ENCODE measurements around the gene PHACTR1.
"Not testable (repeated sequence)": the region's sequence is repeated elsewhere in the genome, so short reads cannot be mapped to it uniquely, and the experiment has no call there.

PHACTR1 gene

DNA sequence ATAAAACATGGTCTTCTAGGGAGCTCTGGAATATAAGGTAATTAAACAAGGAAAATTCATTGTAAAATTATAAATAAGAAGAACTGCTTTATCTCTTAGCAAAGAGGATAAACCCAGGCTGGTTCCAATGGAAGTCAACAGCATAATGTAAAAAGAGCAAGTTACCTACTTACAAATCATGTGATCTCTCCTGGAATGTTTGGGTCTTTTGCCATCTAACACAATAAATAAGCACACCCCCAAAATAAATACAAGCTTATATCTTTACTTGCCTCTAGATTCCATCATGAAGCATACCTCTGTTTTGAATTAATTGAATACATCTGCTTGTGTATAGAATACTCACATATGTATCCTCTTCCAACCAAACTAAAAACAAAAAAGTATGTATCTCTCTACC, 2.5 kb upstream of the PHACTR1 start:
- Histone ChIP-seq H3K27me3 (replicated peaks; ENCODE audit: control insufficient read depth, insufficient read depth, low read length, poor library complexity, severe bottlenecking) (no peaks in the 10 kb centered on the region), H3K4me3 (ENCODE audit: insufficient read depth, low read depth, low read length, poor library complexity, severe bottlenecking) (no peak overlapping the region), H3K4me1 (ENCODE audit: control insufficient read depth, insufficient read depth, low read length, poor library complexity, severe bottlenecking) (no peaks in the 10 kb centered on the region), H3K27ac (ENCODE audit: insufficient read depth, low read length, poor library complexity, severe bottlenecking) (no peak overlapping the region), H3K9me3 (ENCODE audit: control insufficient read depth, low read length) (no peaks in the 10 kb centered on the region), H3K36me3 (ENCODE audit: control insufficient read depth, insufficient read depth, low read length) (no peaks in the 10 kb centered on the region)
- DNase-seq: no peak

GRCh38 chr6:12715437-12715836, 1.1 kb upstream of the PHACTR1 start:
- no peak for DNase-seq
- Histone ChIP-seq H3K4me3 (ENCODE audit: insufficient read depth, low read depth, low read length, poor library complexity, severe bottlenecking) (no peak overlapping the region), H3K27me3 (replicated peaks; ENCODE audit: control insufficient read depth, insufficient read depth, low read length, poor library complexity, severe bottlenecking) (no peaks in the 10 kb centered on the region), H3K36me3 (ENCODE audit: control insufficient read depth, insufficient read depth, low read length) (no peaks in the 10 kb centered on the region), H3K4me1 (ENCODE audit: control insufficient read depth, insufficient read depth, low read length, poor library complexity, severe bottlenecking) (no peaks in the 10 kb centered on the region), H3K9me3 (ENCODE audit: control insufficient read depth, low read length) (no peaks in the 10 kb centered on the region), H3K27ac (ENCODE audit: insufficient read depth, low read length, poor library complexity, severe bottlenecking) (no peak overlapping the region)

DNA sequence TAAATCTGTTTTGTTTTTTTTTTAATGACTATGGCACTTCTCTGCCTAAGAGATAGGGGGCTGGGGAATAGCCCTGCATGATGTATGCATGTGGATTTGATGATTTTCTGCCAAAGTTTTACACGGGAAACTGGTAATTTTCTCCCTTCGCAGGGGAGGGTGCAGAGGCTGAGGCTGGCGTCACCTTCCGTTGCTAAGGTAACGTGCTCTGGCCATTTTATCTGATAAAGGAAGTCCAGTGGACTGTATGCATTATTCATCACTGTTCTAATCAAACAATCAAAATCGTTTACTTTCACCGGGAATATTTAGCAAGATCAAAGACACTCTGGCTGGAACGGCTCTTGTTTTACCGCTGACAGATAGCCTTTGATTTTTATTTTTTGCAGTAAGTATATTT, 789 bp downstream of the PHACTR1 start:
- DNase-seq: no peak
- H3K4me1 ChIP-seq (ENCODE audit: control insufficient read depth, insufficient read depth, low read length, poor library complexity, severe bottlenecking): no peaks in the 10 kb centered on the region
- no peak overlapping the region for H3K4me3 ChIP-seq (ENCODE audit: insufficient read depth, low read depth, low read length, poor library complexity, severe bottlenecking)
- no peaks in the 10 kb centered on the region for H3K27me3 ChIP-seq (replicated peaks; ENCODE audit: control insufficient read depth, insufficient read depth, low read length, poor library complexity, severe bottlenecking)
- no peaks in the 10 kb centered on the region for H3K9me3 ChIP-seq (ENCODE audit: control insufficient read depth, low read length)
- no peaks in the 10 kb centered on the region for H3K36me3 ChIP-seq (ENCODE audit: control insufficient read depth, insufficient read depth, low read length)
- no peak overlapping the region for H3K27ac ChIP-seq (ENCODE audit: insufficient read depth, low read length, poor library complexity, severe bottlenecking)

DNA sequence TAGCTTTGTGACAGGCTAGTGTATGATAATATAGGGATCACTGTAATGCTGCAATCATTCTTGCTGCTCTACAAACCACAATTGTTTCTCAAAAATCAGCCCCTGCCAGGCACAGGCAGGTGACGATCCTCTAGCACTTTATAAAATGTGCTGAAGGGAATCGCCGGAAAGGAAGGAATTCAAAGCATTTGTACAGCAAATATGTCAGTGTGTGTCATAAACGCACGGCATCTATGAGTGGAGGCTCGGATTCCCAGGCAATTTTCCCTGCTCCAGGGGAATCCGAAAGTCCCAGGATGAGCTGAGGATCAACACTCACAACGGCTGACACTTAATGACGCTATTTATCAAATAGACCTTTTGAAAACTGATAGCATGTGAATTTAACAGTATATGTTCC, 1.4 kb downstream of the PHACTR1 start:
- Histone ChIP-seq H3K36me3 (ENCODE audit: control insufficient read depth, insufficient read depth, low read length) (no peaks in the 10 kb centered on the region), H3K27me3 (replicated peaks; ENCODE audit: control insufficient read depth, insufficient read depth, low read length, poor library complexity, severe bottlenecking) (no peaks in the 10 kb centered on the region), H3K4me3 (ENCODE audit: insufficient read depth, low read depth, low read length, poor library complexity, severe bottlenecking) (no peak overlapping the region), H3K27ac (ENCODE audit: insufficient read depth, low read length, poor library complexity, severe bottlenecking) (no peak overlapping the region), H3K4me1 (ENCODE audit: control insufficient read depth, insufficient read depth, low read length, poor library complexity, severe bottlenecking) (no peaks in the 10 kb centered on the region), H3K9me3 (ENCODE audit: control insufficient read depth, low read length) (no peaks in the 10 kb centered on the region)
- DNase-seq: no peak

DNA sequence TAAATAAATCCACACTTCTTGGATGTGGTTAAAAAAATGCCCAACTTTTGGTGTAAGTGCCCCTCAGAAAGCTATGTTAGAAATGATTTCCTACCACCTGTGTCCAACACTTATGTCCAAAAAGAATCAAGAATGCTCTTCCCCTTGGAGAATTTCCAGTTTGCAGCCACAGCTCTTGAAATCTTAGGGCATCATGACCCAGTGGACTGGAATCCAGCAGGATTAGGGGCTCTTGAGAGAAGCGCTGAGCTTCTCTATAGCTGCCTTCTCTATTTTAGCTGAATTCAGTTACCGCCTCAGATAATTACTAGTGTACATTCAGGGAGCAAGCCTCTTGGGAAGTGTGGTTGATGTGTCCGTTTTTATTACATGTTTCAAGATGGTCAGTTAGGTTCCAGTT, 2.5 kb downstream of the PHACTR1 start:
- no peak for DNase-seq
- H3K27me3 ChIP-seq (replicated peaks; ENCODE audit: control insufficient read depth, insufficient read depth, low read length, poor library complexity, severe bottlenecking): no peaks in the 10 kb centered on the region
- H3K9me3 ChIP-seq (ENCODE audit: control insufficient read depth, low read length): no peaks in the 10 kb centered on the region
- no peak overlapping the region for H3K4me3 ChIP-seq (ENCODE audit: insufficient read depth, low read depth, low read length, poor library complexity, severe bottlenecking)
- no peak overlapping the region for H3K27ac ChIP-seq (ENCODE audit: insufficient read depth, low read length, poor library complexity, severe bottlenecking)
- H3K36me3 ChIP-seq (ENCODE audit: control insufficient read depth, insufficient read depth, low read length): no peaks in the 10 kb centered on the region
- H3K4me1 ChIP-seq (ENCODE audit: control insufficient read depth, insufficient read depth, low read length, poor library complexity, severe bottlenecking): no peaks in the 10 kb centered on the region

DNA sequence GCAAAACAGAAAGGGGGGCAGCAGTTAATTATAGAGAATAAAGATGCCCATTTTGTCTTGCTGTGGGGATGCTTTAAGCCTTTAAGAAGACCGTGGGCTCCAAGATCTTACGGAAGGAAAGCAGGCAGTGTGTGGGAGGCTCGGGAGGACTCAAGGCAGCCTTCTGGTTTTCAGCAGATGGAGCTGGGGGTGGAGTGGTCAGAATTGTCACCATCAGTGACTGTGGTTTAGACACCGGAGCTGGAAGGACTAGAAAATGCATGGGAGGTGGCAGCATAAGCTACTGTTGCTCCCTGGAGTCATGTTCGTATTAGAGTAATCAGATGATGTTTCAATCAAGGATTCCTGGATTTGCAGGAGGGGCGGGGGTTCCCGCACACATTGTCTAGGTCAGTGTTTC, 3.7 kb downstream of the PHACTR1 start:
- no peaks in the 10 kb centered on the region for H3K4me1 ChIP-seq (ENCODE audit: control insufficient read depth, insufficient read depth, low read length, poor library complexity, severe bottlenecking)
- no peak for DNase-seq
- no peak overlapping the region for H3K27ac ChIP-seq (ENCODE audit: insufficient read depth, low read length, poor library complexity, severe bottlenecking)
- no peak overlapping the region for H3K4me3 ChIP-seq (ENCODE audit: insufficient read depth, low read depth, low read length, poor library complexity, severe bottlenecking)
- H3K36me3 ChIP-seq (ENCODE audit: control insufficient read depth, insufficient read depth, low read length): no peaks in the 10 kb centered on the region
- H3K9me3 ChIP-seq (ENCODE audit: control insufficient read depth, low read length): no peaks in the 10 kb centered on the region
- no peaks in the 10 kb centered on the region for H3K27me3 ChIP-seq (replicated peaks; ENCODE audit: control insufficient read depth, insufficient read depth, low read length, poor library complexity, severe bottlenecking)

GRCh38 chr6:12725263-12725662, 8.7 kb downstream of the PHACTR1 start:
- no peak for DNase-seq
- no peaks in the 10 kb centered on the region for H3K27me3 ChIP-seq (replicated peaks; ENCODE audit: control insufficient read depth, insufficient read depth, low read length, poor library complexity, severe bottlenecking)
- no peak overlapping the region for H3K27ac ChIP-seq (ENCODE audit: insufficient read depth, low read length, poor library complexity, severe bottlenecking)

GRCh38 chr6:12729467-12729866, 12.9 kb downstream of the PHACTR1 start:
- H3K9me3 ChIP-seq (ENCODE audit: control insufficient read depth, low read length): no peaks in the 10 kb centered on the region
- no peaks in the 10 kb centered on the region for H3K27me3 ChIP-seq (replicated peaks; ENCODE audit: control insufficient read depth, insufficient read depth, low read length, poor library complexity, severe bottlenecking)
- H3K4me3 ChIP-seq (ENCODE audit: insufficient read depth, low read depth, low read length, poor library complexity, severe bottlenecking): no peak overlapping the region
- no peak for DNase-seq
- no peaks in the 10 kb centered on the region for H3K36me3 ChIP-seq (ENCODE audit: control insufficient read depth, insufficient read depth, low read length)
- no peak overlapping the region for H3K27ac ChIP-seq (ENCODE audit: insufficient read depth, low read length, poor library complexity, severe bottlenecking)
- no peaks in the 10 kb centered on the region for H3K4me1 ChIP-seq (ENCODE audit: control insufficient read depth, insufficient read depth, low read length, poor library complexity, severe bottlenecking)

More at GRCh38 chr6:12725263-12725662, 8.7 kb downstream of the PHACTR1 start:
- no peaks in the 10 kb centered on the region for H3K4me1 ChIP-seq (ENCODE audit: control insufficient read depth, insufficient read depth, low read length, poor library complexity, severe bottlenecking)
- H3K36me3 ChIP-seq (ENCODE audit: control insufficient read depth, insufficient read depth, low read length): no peaks in the 10 kb centered on the region
- no peak overlapping the region for H3K4me3 ChIP-seq (ENCODE audit: insufficient read depth, low read depth, low read length, poor library complexity, severe bottlenecking)
- no peaks in the 10 kb centered on the region for H3K9me3 ChIP-seq (ENCODE audit: control insufficient read depth, low read length)

DNA sequence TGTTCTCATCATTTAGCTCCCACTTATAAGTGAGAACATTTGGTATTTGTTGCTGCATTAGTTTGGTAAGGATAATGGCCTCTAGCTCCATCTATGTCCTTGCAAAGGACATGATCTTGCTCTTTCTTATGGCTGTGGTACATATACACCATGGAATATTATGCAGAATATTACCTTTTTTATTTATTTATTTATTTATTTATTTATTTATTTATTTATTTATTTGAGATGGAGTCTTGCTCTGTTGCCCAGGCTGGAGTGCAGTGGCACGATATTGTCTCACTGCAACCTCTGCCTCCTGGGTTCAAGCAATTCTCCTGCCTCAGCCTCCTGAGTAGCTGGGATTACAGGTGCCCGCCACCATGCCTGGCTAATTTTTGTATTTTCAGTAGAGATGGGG, 14.2 kb downstream of the PHACTR1 start:
- not testable (repeated sequence) for H3K9me3 ChIP-seq (ENCODE audit: control insufficient read depth, low read length); H3K27me3 ChIP-seq (replicated peaks; ENCODE audit: control insufficient read depth, insufficient read depth, low read length, poor library complexity, severe bottlenecking); H3K4me3 ChIP-seq (ENCODE audit: insufficient read depth, low read depth, low read length, poor library complexity, severe bottlenecking); H3K36me3 ChIP-seq (ENCODE audit: control insufficient read depth, insufficient read depth, low read length); H3K27ac ChIP-seq (ENCODE audit: insufficient read depth, low read length, poor library complexity, severe bottlenecking); DNase-seq; H3K4me1 ChIP-seq (ENCODE audit: control insufficient read depth, insufficient read depth, low read length, poor library complexity, severe bottlenecking)

DNA sequence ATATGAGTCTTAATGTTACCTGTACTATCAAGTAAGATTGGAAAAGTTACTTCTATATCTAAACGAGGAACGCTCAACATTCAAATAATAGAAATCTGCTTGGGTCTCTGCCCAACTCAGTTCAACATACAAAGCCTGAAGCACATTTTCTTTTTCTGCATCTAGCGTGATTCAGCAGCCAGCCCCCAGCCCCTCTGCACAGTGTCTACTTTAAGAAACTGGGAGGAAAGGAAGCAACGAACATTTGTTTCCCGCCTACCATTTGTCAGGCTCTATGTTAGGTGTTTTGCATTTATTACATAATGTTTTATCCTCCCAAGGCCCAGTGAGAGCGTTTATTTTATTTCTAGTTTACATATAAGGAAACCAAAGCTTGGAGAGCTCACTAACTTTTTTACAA, 17.3 kb downstream of the PHACTR1 start:
- no peaks in the 10 kb centered on the region for H3K4me1 ChIP-seq (ENCODE audit: control insufficient read depth, insufficient read depth, low read length, poor library complexity, severe bottlenecking)
- H3K36me3 ChIP-seq (ENCODE audit: control insufficient read depth, insufficient read depth, low read length): no peaks in the 10 kb centered on the region
- no peaks in the 10 kb centered on the region for H3K27me3 ChIP-seq (replicated peaks; ENCODE audit: control insufficient read depth, insufficient read depth, low read length, poor library complexity, severe bottlenecking)
- H3K27ac ChIP-seq (ENCODE audit: insufficient read depth, low read length, poor library complexity, severe bottlenecking): no peak overlapping the region
- DNase-seq: no peak
- H3K9me3 ChIP-seq (ENCODE audit: control insufficient read depth, low read length): no peaks in the 10 kb centered on the region
- H3K4me3 ChIP-seq (ENCODE audit: insufficient read depth, low read depth, low read length, poor library complexity, severe bottlenecking): no peak overlapping the region

DNA sequence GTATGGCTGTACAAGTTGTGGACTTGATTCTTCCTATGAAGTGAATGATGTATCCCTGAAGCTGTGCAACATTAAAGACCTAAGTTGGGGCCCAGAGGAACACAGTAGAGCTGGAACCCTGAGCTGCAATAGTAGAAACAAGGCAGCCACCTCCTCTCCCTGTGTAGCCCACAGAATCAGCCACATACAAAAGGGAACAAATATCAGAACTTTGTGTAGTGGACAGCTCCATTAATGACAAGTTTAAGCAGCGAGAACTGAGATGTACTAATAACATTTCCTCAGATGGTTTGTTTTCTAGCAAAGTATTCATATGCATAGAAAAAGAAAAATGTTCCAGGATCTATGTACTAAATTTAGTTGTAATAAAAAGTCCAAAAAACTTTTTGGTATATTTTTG, 19.2 kb downstream of the PHACTR1 start:
- DNase-seq: no peak

More for the DNA sequence above, 19.2 kb downstream of the PHACTR1 start:
- Histone ChIP-seq H3K4me1 (ENCODE audit: control insufficient read depth, insufficient read depth, low read length, poor library complexity, severe bottlenecking) (no peaks in the 10 kb centered on the region), H3K9me3 (ENCODE audit: control insufficient read depth, low read length) (no peaks in the 10 kb centered on the region), H3K27ac (ENCODE audit: insufficient read depth, low read length, poor library complexity, severe bottlenecking) (no peak overlapping the region), H3K36me3 (ENCODE audit: control insufficient read depth, insufficient read depth, low read length) (no peaks in the 10 kb centered on the region), H3K27me3 (replicated peaks; ENCODE audit: control insufficient read depth, insufficient read depth, low read length, poor library complexity, severe bottlenecking) (no peaks in the 10 kb centered on the region), H3K4me3 (ENCODE audit: insufficient read depth, low read depth, low read length, poor library complexity, severe bottlenecking) (no peak overlapping the region)
